Measurements from ENCODE around the gene ISL2. TPM values are rescaled to one million over a fixed set of nuclear protein-coding genes. Genes with fewer than 3 reads are reported as not detected.

The ISL2 gene
- total and polyA plus RNA-seq, 2 of the 13 experiments (the other 11 are each of a cell fraction or from before 2014, with no cell fraction given), result 4.3 to 5.1 TPM

GRCh38 chr15:76311100-76311953 is 25.2 kb upstream of the ISL2 start, which contains the start of gene ETFA:
Gene ETFA (minus strand): TSS chr15:76311469. CDS start chr15:76311388, 81 bp downstream.
- intact Hi-C loops (cut with micrococcal nuclease; ENCODE audit: unreplicated experiment), result loop anchor here (1.0 kb wide), 1 partner anchor 25 kb away; the partner anchor contains the start of gene ISL2
- peak; percentile 44 for FAIRE-seq
- peak; percentile 95 for DNase-seq (ENCODE audit: low spot score)
- Histone ChIP-seq H4K20me1 (ENCODE audit: insufficient read depth, low read length) (peaks cover 42% of the 10 kb centered on the region), H3K79me2 (ENCODE audit: insufficient read depth, low read length) (peaks cover 47% of the 10 kb centered on the region), H3K27me3 (ENCODE audit: control insufficient read depth in 1 of 2, insufficient read depth in 2 of 2, low read length in 2 of 2) (no peaks in the 10 kb centered on the region; a peak in 1 of 5 replicates), H3K9ac (ENCODE audit: insufficient read depth, low read depth, low read length) (peak within 1 kb of the TSS; percentile 95), H3K9me3 (ENCODE audit: low read length) (no peaks in the 10 kb centered on the region), H3K4me2 (ENCODE audit: low read depth, low read length) (peak within 1 kb of the TSS; percentile 97), H3K36me3 (replicated peaks in 1 of 2; ENCODE audit: control insufficient read depth in 1 of 2, insufficient read depth in 2 of 2, low read length in 2 of 2) (no peaks in the 10 kb centered on the region), H3K4me3 (replicated peaks in 1 of 3; ENCODE audit: insufficient read depth in 1 of 3, low read depth in 2 of 3, low read length in 3 of 3) (peak within 1 kb of the TSS; percentile 83 to 98 (median 97)), H2AFZ (ENCODE audit: low read length) (peak within 1 kb of the TSS; percentile 84), H3K27ac (ENCODE audit: extremely low read length, insufficient read depth, low read length) (peak within 1 kb of the TSS; percentile 96), H3K4me1 (ENCODE audit: insufficient read depth, low read length) (peaks cover 64% of the 10 kb centered on the region)
- ChIA-PET CTCF (ENCODE audit: low intra/inter-chr PET ratio, low total read pairs) (no interaction called here), POLR2A (interaction anchor here (0.6 to 5.9 kb wide), 21 partner anchors 10 to 620 kb away, joined by 3 to 132 read pairs (median 3); partner anchors contain the start of genes ISL2 and RCN2)
- in situ Hi-C loops (cut with HindIII; ENCODE audit: extremely low pct_ligation_motif_present, low pct_unique_long_range_greater_than_20kb), result no loop called here
- no TSS peak for BruUV-seq (replicated peaks)
- peak; percentile 96 for ATAC-seq
- WGBS (ENCODE audit: low lambda C conversion rate), result under 1% methylated on average over 23 of the region's 60 CpGs
- TF ChIP-seq CENPX (CRISPR knock-in tag; IDR thresholded peaks at IDR 0.05), result no peak
- TF ChIP-seq RXRB (CRISPR knock-in tag; IDR thresholded peaks at IDR 0.05; ENCODE audit: borderline replicate concordance), result peak; percentile 100
- TF ChIP-seq JUNB (CRISPR knock-in tag; IDR thresholded peaks at IDR 0.05; ENCODE audit: borderline replicate concordance), result peak; percentile 32; the same call in 1 of the 2 replicates
- TF ChIP-seq PHF21A (CRISPR knock-in tag; IDR thresholded peaks at IDR 0.05), result peak; percentile 96
- TF ChIP-seq ZFX (CRISPR knock-in tag; IDR thresholded peaks at IDR 0.05; ENCODE audit: low read depth), result peak; percentile 99
- TF ChIP-seq ZNF564 (CRISPR knock-in tag; IDR thresholded peaks at IDR 0.05), result peak; percentile 82
- no peak for TF ChIP-seq FOXO4 (CRISPR knock-in tag; conservative IDR thresholded peaks at IDR 0.05)
- TF ChIP-seq BRCA1 (CRISPR knock-in tag; IDR thresholded peaks at IDR 0.05), result no peak
- TF ChIP-seq FOXA1 (IDR thresholded peaks at IDR 0.05), result no peak
- 0 out of 2 replicates have a peak, but pooled peaks have one; percentile 15 for TF ChIP-seq FOXA1 (CRISPR knock-in tag; IDR thresholded peaks at IDR 0.05)
- TF ChIP-seq ZFP41 (CRISPR knock-in tag; IDR thresholded peaks at IDR 0.05; ENCODE audit: borderline replicate concordance), result peak; percentile 91; the same call in 1 of the 2 replicates
- TF ChIP-seq MTF2 (CRISPR knock-in tag; IDR thresholded peaks at IDR 0.05; ENCODE audit: borderline replicate concordance), result no peak
- peak; percentile 47; the same call in 1 of the 2 replicates for TF ChIP-seq MEIS1 (CRISPR knock-in tag; IDR thresholded peaks at IDR 0.05; ENCODE audit: borderline replicate concordance)
- peak; percentile 47 for TF ChIP-seq FOXA3 (CRISPR knock-in tag; IDR thresholded peaks at IDR 0.05)
- TF ChIP-seq ZHX2 (IDR thresholded peaks at IDR 0.05; ENCODE audit: low read depth), result 0 out of 2 replicates have a peak, but pooled peaks have one; percentile 9
- no peak for TF ChIP-seq ZHX2 (CRISPR knock-in tag; IDR thresholded peaks at IDR 0.05; ENCODE audit: borderline replicate concordance)
